ENCODE results near the gene APBA2. TPM values are rescaled to one million over a fixed set of nuclear protein-coding genes. Genes with fewer than 3 reads are reported as not detected.

Gene APBA2
- total RNA-seq, 6 donors from 2014 or later = 3.2 to 7.9 (median 6.0) TPM

DNA sequence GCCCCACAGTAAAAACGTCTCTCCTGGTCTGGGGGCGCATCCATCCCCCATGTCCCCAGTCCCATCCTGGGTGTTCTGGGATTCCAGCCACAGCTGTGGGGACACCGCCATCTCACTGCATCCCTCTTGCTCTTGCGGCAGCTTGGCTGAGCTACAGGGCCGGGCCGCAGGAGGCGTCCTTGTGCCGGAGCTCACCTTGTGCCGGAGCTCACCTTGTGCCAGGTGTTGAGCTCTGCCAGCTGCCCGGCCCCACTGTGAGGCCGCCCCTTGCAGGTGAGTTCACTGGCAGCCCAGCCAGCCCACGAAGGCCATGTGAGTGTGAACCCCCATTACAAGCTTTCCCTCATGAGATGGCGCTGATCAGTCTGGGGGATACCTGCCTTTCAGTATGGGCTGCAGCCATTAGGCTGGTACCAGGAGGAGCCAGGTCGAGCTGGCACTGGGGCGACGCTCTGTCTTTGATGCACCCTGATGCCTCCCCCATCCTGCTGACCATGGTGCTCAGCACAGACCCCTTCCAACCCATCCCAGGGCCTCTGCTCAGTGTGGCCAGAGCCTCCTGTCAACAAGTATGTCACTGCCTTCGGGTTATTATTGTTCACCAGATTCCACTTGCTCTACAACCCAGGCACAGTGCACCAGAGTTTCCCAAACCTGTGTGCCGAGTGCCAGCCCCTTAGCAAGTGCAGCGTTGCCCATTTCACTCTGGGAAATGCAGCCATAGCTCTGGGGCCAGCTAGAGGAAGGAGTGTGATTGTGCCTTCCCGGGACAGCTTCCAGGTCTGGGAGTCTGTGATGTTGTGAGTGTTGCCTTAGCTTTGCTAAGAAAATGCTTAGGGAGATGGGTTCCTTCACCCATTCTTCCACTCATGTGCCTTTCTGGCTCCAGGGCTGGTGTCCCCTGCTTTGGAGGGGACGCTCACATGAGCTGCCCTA lies 105.7 kb downstream of the APBA2 start:
- DNase-seq = peak in 1 of 2 donors; percentile 76
- WGBS, 2 donors = 90 to 96% methylated on average over 19 to 21 of the region's 21 CpGs
- no peak overlapping the region for H3K4me3 ChIP-seq
- TF ChIP-seq POLR2AphosphoS5 (IDR thresholded peaks at IDR 0.05) (no peak), EP300 (IDR thresholded peaks at IDR 0.05) (no peak), POLR2A (IDR thresholded peaks at IDR 0.05) (no peak)
- TF ChIP-seq, protein P1, sequence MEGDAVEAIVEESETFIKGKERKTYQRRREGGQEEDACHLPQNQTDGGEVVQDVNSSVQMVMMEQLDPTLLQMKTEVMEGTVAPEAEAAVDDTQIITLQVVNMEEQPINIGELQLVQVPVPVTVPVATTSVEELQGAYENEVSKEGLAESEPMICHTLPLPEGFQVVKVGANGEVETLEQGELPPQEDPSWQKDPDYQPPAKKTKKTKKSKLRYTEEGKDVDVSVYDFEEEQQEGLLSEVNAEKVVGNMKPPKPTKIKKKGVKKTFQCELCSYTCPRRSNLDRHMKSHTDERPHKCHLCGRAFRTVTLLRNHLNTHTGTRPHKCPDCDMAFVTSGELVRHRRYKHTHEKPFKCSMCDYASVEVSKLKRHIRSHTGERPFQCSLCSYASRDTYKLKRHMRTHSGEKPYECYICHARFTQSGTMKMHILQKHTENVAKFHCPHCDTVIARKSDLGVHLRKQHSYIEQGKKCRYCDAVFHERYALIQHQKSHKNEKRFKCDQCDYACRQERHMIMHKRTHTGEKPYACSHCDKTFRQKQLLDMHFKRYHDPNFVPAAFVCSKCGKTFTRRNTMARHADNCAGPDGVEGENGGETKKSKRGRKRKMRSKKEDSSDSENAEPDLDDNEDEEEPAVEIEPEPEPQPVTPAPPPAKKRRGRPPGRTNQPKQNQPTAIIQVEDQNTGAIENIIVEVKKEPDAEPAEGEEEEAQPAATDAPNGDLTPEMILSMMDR (IDR thresholded peaks at IDR 0.05) = no peak
- H3K9me3 ChIP-seq = no peaks in the 10 kb centered on the region
- no peaks in the 10 kb centered on the region for H3K27me3 ChIP-seq
- no peaks in the 10 kb centered on the region for H3K4me1 ChIP-seq
- no peak overlapping the region for H3K27ac ChIP-seq
- no peak for ATAC-seq (ENCODE audit: low FRiP score in 2 of 2)
- H3K36me3 ChIP-seq = no peaks in the 10 kb centered on the region

DNA sequence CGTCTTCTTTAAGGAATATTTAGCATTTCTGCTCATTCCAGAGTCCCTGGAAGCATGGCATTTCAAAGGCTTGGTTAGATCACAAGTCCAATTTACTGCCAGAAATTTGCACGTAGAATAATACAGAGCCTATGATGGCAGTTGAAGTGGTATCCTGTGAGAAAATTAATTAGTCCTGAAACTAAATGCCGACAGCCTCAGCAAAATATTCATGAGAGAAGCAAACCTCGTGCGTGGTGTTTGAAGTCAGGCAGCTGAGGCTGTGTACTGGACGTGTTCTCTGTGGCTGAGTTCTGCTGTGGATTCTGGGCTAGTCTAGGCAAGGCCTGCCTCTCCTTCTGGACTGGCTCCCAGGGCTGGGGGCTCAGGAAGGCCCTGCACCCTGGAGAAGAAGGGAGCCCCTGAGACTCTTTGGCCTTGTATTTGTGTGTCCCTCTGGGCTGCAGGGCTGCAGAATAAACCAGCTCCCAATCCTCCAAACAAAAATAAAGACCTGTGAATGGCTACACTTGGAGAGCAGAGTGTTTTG lies 106.6 kb downstream of the APBA2 start:
- no peak for DNase-seq

DNA sequence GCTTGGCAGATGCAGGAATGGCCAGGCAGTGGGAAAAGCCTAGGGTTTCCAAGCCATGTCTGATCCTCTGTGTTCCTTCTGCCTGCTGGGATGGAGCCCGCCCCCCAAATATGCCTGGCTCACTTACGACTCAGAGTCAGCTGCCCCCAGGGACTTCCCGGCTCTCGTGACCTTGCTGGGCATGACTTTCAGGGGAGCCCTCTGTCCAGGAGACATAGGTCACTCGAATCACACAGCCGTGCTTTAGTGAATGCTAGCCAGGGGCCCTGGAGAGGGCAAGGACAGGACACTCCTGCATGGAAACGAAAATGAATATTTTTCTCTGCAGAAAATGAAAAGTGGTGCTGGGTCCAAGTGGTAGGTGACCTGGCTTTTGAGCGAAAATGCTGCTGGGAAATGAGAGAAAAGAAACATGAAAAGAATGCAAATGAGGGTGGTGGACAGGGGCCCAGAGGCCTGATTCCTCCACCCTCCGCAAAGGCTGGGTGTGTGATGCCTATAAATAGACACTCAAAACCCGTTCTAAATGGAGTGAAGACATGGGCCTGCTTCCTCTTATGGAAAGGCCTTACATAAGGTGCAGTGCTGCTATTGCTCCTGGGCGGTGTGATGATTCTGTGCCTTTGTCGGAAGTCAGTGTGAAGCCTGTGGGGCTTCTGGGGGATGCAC lies 107.4 kb downstream of the APBA2 start:
- ATAC-seq (ENCODE audit: low FRiP score in 2 of 2) (no peak), DNase-seq (no peak)
- H3K4me3 ChIP-seq = no peak overlapping the region
- no peak overlapping the region for H3K27ac ChIP-seq
- TF ChIP-seq, protein P1 (IDR thresholded peaks at IDR 0.05) = no peak
- no peak for TF ChIP-seq POLR2AphosphoS5 (IDR thresholded peaks at IDR 0.05)
- TF ChIP-seq POLR2A (IDR thresholded peaks at IDR 0.05) = no peak
- no peak for TF ChIP-seq EP300 (IDR thresholded peaks at IDR 0.05)
- H3K9me3 ChIP-seq = no peaks in the 10 kb centered on the region
- H3K36me3 ChIP-seq = no peaks in the 10 kb centered on the region
- H3K4me1 ChIP-seq = no peaks in the 10 kb centered on the region
- no peaks in the 10 kb centered on the region for H3K27me3 ChIP-seq
- 71 to 75% methylated on average over 12 of the region's 12 CpGs for WGBS, 2 donors

More for the DNA sequence above, 106.6 kb downstream of the APBA2 start:
- no peak overlapping the region for H3K27ac ChIP-seq
- H3K4me1 ChIP-seq = no peaks in the 10 kb centered on the region
- WGBS, 2 donors = 84 to 85% methylated on average over 6 of the region's 6 CpGs
- H3K27me3 ChIP-seq = no peaks in the 10 kb centered on the region
- no peaks in the 10 kb centered on the region for H3K36me3 ChIP-seq
- no peak overlapping the region for H3K4me3 ChIP-seq
- H3K9me3 ChIP-seq = no peaks in the 10 kb centered on the region
- TF ChIP-seq, protein P1 (IDR thresholded peaks at IDR 0.05) = no peak
- TF ChIP-seq EP300 (IDR thresholded peaks at IDR 0.05) (no peak), POLR2A (IDR thresholded peaks at IDR 0.05) (no peak), POLR2AphosphoS5 (IDR thresholded peaks at IDR 0.05) (no peak)
- no peak for ATAC-seq (ENCODE audit: low FRiP score in 2 of 2)

DNA sequence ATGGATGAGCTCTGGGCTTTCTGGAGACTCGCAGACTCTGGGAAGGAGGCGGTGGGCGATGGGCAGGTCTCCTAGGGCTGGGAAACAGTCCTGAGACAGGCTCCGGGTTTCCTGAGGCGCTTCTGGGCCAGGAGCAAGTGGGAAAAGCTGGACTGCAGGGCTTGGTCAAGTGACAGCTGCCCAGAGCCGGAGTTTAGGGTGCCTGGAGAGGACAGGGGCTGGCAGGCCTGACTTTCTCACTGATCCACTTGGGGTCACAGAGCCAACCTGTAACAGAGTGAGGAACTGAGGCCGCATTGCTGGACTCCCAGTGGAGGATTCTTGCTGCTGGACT lies 107.9 kb downstream of the APBA2 start:
- TF ChIP-seq, protein P1 (IDR thresholded peaks at IDR 0.05) = no peak
- TF ChIP-seq EP300 (IDR thresholded peaks at IDR 0.05) = no peak
- TF ChIP-seq POLR2A (IDR thresholded peaks at IDR 0.05) = no peak
- TF ChIP-seq POLR2AphosphoS5 (IDR thresholded peaks at IDR 0.05) = no peak
- ATAC-seq (ENCODE audit: low FRiP score in 2 of 2) (no peak), DNase-seq (peak in 1 of 2 donors; percentile 25)
- Histone ChIP-seq H3K27ac (no peak overlapping the region), H3K4me3 (no peak overlapping the region), H3K4me1 (no peaks in the 10 kb centered on the region), H3K9me3 (no peaks in the 10 kb centered on the region), H3K27me3 (no peaks in the 10 kb centered on the region), H3K36me3 (no peaks in the 10 kb centered on the region)
- WGBS, 2 donors = 86 to 90% methylated on average over 1 to 7 of the region's 7 CpGs

Measured in upper lobe of left lung (tissue), 6 donors.